Activated CD8-positive, alpha-beta memory T cell treated with anti-CD3 and anti-CD28 coated beads for 4 hours (primary cell): ENCODE data around the gene MRPL2.

ENCODE experiments used
- DNase-seq, 2 donors: peaks; one replicate each; pipeline ENCODE4 v3.0.0-alpha.2; 2020; ENCODE audit warnings: low read depth in 2 of 2

The MRPL2 gene

DNA sequence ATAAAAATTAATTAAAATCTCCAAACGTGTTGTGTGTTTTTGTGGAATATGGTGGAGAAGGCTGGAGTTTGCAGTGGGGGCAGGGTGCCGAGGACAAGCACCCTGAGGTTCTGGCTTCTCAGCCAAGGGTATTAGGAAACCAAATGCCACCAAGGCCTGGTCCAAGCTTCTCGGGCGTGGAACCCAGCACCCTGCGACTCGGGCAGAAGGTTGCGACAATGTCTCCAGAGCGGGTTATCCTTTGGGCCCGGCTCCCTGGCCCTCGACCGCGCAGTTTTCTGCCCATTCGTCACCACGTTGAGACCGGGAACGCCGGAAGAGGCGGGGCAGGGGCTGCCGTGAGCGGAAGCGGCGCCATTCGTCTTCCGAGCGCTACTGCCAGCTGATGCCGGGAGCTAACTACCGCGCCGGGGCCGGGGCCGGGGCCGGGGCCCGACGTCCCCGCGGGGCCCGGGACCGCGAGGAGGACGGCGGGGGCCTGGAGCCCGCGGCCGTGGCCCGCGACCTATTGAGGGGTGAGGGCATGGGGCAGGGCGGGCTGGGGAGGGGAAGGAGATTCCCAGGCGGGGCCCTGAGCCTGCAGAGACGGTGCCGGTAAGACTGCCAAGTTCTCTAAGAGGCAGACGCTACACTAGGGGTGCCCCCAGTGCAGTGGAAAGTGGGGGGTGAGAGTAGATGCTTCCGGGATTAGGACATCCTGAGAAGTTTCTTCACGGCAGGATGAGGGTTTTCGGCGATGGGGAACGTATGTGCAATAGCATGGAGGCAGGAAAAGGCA lies 37.8 kb downstream of the MRPL2 start, which contains the start of gene RRP36:
RRP36 (plus strand) TSS at position 354 of the 778 bp plus-strand sequence; CDS start at position 386, 32 bp downstream.
- DNase-seq: peak; percentile 33 to 41

DNA sequence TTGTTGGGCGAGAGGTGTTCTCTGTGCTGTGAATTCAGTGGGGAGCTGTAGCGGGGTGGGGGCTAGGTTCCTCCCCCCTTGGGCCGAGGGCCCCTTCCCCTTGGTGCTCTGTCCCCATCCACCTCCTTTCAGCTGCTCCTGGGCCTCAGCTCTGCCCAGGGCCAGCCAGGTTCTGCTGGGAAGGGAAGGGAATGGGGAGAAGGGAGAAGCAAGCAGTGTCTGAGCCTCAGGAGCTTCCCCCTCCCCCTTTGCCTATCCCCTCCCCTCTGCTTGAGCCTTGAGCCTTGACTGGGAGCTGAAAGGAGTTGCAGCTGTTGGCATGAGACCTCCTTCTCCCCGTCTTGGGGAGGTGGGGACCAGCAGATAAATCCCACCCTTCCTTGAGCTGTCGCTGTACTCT lies 38.4 kb downstream of the MRPL2 start:
- no peak for DNase-seq

DNA sequence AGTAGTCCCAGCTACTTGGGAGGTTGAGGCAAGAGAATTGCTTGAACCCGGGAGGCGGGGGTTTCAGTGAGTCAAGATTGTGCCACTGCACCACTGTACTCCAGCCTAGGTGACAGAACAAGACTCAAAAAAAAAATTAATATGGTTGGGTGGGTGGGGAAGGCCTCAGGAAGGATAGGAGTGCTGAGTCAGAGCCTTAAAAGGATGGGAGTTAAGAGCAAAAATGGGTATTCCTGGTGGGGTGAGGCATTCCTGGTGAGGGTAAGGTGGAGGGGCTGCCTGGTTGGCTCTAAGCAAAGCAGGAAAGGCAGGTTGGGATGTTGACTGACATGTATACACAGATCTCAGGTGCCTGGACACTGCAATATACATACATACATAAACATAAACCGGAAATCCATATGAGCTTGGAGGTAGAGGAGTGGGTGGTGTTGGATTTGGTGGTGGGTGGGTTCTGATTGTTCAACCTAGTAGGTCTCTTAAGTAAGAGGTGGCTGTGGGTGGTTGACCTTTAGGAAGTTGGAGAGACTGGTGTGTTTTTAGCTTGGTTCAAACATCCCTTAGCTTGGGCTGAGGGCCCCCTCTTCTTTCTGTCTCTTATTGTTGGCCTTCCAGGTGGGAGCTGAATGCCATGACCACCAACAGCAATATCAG lies 39.1 kb downstream of the MRPL2 start:
- no peak for DNase-seq

DNA sequence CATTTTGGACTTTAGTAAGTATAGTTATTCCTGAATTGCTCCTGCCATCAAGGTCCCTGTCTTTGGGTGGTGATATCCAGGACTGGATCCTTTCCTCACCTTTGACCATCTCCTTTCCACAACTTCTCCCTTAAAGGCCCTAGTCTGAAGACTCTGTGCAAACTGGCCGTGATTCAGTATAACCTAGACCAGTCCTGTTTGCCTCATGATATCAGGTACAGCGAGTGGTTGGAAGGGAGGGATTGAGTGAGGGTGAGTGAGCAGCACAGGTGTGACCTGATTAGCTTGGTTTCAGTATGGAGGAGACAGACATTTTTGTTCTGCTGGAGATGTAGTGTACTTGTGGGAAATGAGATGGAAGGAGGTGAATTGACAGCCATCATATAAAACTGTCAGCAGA lies 40.1 kb downstream of the MRPL2 start:
- DNase-seq: no peak

DNA sequence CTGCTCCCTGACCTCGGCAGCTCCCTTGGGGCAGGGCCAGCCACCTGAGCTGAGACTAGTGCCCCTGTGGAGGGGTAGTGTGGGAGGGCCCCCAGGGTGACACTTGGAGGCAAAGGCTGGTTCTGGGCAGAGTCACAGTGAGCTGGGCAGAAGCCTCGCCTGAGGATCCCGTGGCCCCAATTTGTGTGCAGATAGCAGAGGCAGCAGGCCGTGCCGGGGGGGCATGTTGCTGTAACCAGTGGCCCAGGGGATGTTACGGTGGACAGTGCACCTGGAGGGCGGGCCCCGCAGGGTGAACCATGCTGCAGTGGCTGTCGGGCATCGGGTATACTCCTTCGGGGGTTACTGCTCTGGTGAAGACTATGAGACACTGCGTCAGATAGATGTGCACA lies 42.3 kb downstream of the MRPL2 start:
- no peak for DNase-seq

DNA sequence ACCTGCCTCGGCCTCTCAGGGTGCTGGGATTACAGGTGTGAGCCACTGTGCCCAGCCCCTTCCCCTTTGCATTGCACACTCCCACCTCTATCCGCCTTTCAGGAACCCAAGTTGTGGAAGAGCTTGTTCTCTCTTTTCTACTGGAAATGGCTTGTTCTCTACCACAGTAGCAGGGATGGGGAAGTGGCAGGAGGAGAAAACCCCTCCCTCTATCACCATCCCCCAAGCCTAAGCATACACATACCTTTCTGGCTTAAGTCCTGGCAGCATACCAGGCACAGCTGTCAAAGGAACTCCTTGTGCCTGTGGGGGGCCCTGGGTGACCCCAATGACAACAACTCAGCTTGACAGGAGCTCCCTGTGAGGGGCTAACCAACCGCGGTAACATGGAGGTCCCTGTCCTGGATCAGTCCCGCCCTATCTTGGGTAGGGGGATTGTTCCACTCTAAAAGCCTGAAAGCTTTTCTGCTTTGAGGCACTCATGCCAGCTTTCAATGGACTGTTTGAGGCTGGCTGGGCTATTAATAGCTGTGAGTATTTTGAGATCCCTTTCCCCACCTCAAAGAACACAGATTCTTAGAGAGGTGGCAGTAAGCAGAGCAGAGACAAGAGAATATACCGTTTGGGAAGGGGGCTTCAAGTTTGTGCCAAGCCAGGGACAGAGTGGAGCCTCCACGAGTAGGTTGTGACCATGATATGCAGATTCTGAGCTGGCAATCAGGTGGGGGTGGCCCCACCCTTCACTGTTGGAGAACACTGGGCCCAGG lies 42.9 kb downstream of the MRPL2 start:
- no peak for DNase-seq

DNA sequence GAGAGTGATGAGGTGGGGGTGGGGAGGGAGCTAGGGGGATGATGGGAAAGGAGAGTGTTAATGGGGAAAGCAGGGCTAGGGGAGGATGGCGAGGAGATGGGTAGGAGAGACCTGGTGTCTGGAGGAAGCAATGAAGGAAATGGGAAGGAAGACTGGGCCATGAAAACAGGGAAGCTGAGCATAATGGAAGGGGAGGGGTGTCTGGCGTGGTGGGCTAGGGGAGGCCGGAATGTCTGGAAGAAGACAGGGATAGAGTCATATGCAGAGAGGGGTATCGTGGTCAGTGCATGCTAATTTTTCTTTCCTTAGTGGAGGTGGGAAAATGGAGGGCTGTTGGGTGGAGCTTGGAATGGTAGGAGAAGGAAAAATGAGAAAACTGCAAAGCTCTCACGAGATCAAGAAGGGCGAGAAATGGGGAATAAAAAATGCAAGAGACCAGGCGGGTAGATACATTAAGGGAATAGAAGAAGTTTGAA lies 44.8 kb downstream of the MRPL2 start:
- no peak for DNase-seq

DNA sequence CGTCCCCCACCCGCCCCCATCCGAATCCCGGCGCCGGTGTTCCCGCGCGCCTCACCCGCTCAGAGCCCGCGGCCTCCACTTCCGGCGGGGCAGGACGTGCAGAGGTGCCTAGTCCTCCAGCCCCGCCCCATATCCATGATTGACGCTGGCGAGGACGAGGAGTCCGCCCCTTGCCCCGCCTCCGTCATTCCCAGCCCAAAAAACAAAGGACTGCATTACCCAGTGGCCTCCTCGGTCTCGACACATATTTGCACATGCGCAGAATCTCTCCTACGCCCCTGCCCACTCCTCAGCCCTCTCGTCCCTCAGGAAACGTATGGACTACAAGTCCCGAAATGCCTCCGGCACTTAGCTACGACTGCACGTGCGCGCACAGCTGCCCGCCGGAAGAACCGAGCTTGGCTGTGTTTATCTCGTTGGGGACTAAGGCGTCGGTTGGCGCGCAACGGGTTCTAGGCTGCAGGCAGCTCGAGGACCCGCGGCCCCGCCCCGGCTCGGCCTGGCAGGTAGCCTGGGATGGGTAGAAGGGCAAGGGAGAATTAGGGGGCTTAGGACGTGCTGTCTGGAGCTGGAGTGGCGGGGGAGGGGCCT lies 45.3 kb downstream of the MRPL2 start, which contains the start of the genes KLHDC3 and MEA1:
KLHDC3 (plus strand) TSS at position 407 of the 591 bp plus-strand sequence. CDS start 2,944 bp downstream, outside the sequence.
MEA1 (minus strand) TSS at position 104 of the 591 bp plus-strand sequence. CDS start 133 bp downstream, outside the sequence.
- DNase-seq: peak; percentile 97 to 98

DNA sequence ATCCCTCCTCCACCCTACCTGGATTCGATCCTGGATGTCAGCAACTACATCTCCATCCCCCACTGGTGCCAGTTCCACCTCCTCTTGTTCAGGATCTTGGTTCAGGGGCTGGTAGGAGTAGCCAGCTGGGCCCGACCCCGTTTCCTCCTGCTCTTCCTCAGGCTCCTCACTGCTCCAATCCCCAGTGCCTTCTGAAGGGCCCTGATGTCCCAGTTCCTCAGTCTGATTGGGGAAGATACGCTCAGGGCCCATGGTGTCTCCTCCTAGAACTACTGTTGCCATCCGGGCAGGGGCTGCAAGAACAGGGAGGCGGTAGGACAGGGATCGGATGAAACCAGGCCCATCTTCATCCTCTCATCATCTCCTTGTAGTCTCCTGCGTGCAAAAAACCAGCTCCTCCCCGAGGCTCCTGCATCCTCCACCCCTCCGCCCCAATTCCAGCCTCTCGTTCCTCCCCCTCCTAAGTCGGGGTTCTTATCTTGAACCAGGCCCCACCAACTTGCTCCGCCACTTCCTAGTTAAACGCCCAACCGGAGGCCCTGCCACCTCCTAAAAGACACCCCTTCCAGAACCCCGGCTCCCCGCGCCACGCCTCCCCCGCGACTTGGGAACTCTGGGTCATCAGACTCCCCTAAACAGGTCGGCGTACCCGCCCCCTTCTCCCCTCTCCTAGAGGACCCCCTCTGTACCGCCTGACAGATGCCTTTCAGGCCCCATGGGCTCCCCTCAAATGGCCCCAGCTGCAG lies 46.0 kb downstream of the MRPL2 start:
- no peak for DNase-seq

DNA sequence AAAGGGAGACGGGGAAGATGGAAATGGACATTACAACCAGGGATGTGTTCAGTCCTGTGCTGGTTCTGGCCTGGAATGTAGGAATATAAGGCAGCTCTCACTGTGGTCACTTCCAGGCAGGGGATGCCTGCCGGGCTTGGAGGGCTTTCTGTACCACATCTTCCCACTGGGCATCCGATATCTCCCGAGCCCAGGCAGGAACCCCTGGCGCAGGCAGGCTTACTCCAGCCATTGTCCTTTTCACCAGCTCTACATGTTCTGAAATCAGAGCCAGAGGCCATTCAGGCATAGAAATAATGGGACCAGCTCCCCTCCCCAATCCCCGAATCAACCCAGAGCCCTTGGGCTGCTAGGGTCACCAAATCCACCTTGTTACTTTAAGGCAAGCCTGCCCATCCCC lies 46.9 kb downstream of the MRPL2 start:
- DNase-seq: no peak

DNA sequence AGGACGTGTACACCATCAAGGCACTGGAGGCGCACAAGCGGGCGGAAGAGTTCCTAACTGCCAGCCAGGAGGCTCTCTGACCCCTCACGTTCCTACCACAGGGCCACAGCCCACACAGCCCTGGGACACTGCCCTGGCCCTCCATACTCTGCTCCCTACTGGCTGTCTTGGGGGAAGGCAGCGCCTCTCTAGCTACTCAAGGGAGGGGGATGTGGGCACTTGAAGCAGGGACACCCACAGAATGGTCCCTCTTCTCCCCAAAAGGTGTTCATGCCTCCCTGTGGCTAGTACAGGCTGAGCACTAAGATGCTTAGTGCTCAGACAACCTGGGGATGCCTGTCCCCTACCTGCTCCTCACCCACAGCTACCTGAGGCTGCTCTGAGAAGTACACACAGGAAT lies 48.0 kb downstream of the MRPL2 start:
- DNase-seq: no peak

DNA sequence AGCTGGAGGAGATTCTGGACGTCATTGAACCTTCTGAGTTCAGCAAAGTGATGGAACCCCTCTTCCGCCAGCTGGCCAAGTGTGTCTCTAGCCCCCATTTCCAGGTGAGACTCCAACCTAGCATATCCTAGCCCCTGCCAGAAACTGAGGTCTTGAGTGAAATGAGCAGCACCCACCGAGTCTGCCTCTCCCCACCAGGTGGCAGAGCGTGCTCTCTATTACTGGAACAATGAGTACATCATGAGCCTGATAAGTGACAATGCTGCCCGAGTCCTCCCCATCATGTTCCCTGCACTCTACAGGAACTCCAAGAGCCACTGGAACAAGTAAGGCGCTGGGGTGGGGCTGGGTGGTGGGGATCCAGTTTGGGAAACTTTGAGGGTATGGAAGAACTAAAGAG lies 50.1 kb downstream of the MRPL2 start:
- no peak for DNase-seq

DNA sequence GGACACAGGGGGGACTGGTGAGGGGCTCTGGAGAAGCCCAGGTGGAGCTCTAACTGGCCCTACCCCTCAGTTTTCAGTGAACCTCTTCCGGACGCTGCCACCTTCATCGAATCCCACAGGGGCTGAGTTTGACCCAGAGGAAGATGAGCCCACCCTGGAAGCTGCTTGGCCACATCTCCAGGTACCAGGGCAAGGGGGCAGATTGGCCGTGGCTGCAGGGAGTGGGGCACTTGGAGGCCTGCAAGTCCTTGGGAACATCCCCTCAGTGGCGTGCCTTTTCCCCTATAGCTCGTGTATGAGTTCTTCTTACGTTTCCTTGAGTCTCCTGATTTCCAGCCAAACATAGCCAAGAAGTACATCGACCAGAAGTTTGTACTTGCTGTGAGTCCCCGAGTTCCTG lies 52.1 kb downstream of the MRPL2 start:
- no peak for DNase-seq

DNA sequence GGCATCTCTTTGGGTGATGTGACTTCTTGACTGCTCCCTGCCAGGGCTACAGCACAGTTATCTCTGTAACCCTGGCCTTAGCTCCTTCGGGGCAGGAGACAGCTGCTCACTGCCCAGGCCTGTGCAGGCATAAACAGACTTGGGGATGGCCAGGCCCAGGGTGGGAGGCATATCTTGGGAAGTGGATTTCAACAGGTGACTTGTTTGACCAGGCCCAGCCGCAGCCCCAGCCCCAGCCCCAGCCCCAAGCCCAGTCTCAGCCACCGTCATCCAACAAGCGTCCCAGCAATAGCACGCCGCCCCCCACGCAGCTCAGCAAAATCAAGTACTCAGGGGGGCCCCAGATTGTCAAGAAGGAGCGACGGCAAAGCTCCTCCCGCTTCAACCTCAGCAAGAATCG lies 53.0 kb downstream of the MRPL2 start:
- no peak for DNase-seq

DNA sequence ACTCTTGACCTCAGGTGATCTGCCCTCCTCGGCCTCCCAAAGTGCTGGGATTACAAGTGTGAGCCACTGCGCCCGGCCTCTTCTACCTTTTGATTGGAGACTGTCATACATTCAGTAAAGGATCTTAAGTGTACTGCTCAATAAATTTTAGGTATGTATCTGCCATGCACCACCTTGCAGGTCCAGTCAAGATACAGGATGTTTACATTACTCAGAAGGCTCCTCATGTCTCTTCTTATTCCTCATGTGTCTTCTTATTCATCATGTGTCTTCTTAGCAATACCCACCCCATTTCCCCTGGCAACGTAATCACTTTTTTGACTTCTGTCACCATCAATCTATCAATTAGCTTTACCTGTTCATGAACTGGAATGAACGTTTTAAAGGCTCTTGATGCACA lies 53.4 kb downstream of the MRPL2 start:
- DNase-seq: no peak
